Measurements from ENCODE around the gene CNR2.
"Not testable (repeated sequence)": the region's sequence is repeated elsewhere in the genome, so short reads cannot be mapped to it uniquely, and the experiment has no call there.

Gene CNR2

GRCh38 chr1:23913212-23913880, at the start of gene CNR2:
TSS of gene CNR2 (minus strand) at chr1:23913362. CDS start at chr1:23875617, 37,745 bp downstream.
- DNase-seq (ENCODE audit: low spot score) = no peak

- DNase-seq (ENCODE audit: low spot score) = no peak
These were observed 47.3 kb upstream of the CNR2 start for GRCh38 chr1:23960291-23961020.

GRCh38 chr1:23959461-23960290, 46.5 kb upstream of the CNR2 start, which contains the start of gene PNRC2:
TSS of gene PNRC2 (plus strand) at chr1:23959828. CDS start at chr1:23961458, 1,630 bp downstream.
- DNase-seq (ENCODE audit: low spot score) = peak; percentile 95

GRCh38 chr1:23958810-23959460, 45.8 kb upstream of the CNR2 start:
- DNase-seq (ENCODE audit: low spot score) = peak; percentile 98

- not testable (repeated sequence) for DNase-seq (ENCODE audit: low spot score)
These were observed 45.1 kb upstream of the CNR2 start for GRCh38 chr1:23958040-23958809.

GRCh38 chr1:23957096-23957495, 43.9 kb upstream of the CNR2 start:
- DNase-seq (ENCODE audit: low spot score) = no peak

- DNase-seq (ENCODE audit: low spot score) = no peak
These were observed 39.9 kb upstream of the CNR2 start for GRCh38 chr1:23953020-23953419.

GRCh38 chr1:23947366-23947765, 34.2 kb upstream of the CNR2 start:
- DNase-seq (ENCODE audit: low spot score) = no peak

GRCh38 chr1:23936481-23937176, 23.5 kb upstream of the CNR2 start:
- DNase-seq (ENCODE audit: low spot score) = no peak

- DNase-seq (ENCODE audit: low spot score) = no peak
These were observed 18.3 kb upstream of the CNR2 start for GRCh38 chr1:23931491-23931880.

GRCh38 chr1:23930861-23931490, 17.8 kb upstream of the CNR2 start:
- no peak for DNase-seq (ENCODE audit: low spot score)

- DNase-seq (ENCODE audit: low spot score) = no peak
These were observed 17.1 kb upstream of the CNR2 start for GRCh38 chr1:23930270-23930669.

- DNase-seq (ENCODE audit: low spot score) = no peak
These were observed 15.6 kb upstream of the CNR2 start for GRCh38 chr1:23928789-23929188.

GRCh38 chr1:23927097-23927496, 13.9 kb upstream of the CNR2 start:
- no peak for DNase-seq (ENCODE audit: low spot score)

- no peak for DNase-seq (ENCODE audit: low spot score)
These were observed 12.1 kb upstream of the CNR2 start for GRCh38 chr1:23925279-23925678.

GRCh38 chr1:23924601-23925000, 11.4 kb upstream of the CNR2 start:
- no peak for DNase-seq (ENCODE audit: low spot score)

- DNase-seq (ENCODE audit: low spot score) = no peak
These were observed 10.7 kb upstream of the CNR2 start for GRCh38 chr1:23923592-23924499.

- DNase-seq (ENCODE audit: low spot score) = no peak
These were observed 9.3 kb upstream of the CNR2 start for GRCh38 chr1:23922321-23922943.

Measured in SW480 (cell line).